HCT116 (cell line): ENCODE results near the gene MADD. TPM values are rescaled to one million over a fixed set of nuclear protein-coding genes. Genes with fewer than 3 reads are reported as not detected.

Experiments used
- ATAC-seq: fragments of 200-7000 bp; cut with Tn5 transposase; 2 replicates; pipeline ENCODE4 v1.9.1; 2020; ENCODE audit warnings: mild to moderate bottlenecking, moderate library complexity
- BruUV-seq: library from RNA; stranded (reverse); fragments of 400-500 nt; replicated peaks from 2 replicates; lab custom pipeline; 2021; lab: Mats Ljungman, UMichigan
- CTCF ChIA-PET: fragments of 300-600 bp; sonication (Branson Sonifier 250); formaldehyde crosslinking; loops from one replicate; lab custom pipeline; 2021; ENCODE audit warnings: antibody characterized with exemption; lab: Charles Lee
- POLR2A ChIA-PET: fragments of 300-600, 350-600 bp; sonication (Branson Sonifier 250); formaldehyde crosslinking; loops from one replicate; lab custom pipeline; 2021; ENCODE audit warnings: antibody characterized with exemption; lab: Charles Lee
- RAD21 ChIA-PET, 2 experiments: fragments of 300-600 bp; sonication (Branson Sonifier 250); formaldehyde crosslinking; loops; one replicate each; lab custom pipeline; 2023; ENCODE audit warnings: low total read pairs in 2 of 2; ENCODE audit not compliant: uncharacterized antibody in 2 of 2, unreplicated experiment in 2 of 2, low non-redundant PET in 1 of 2; lab: Charles Lee
- DNase-seq: peaks from one replicate; pipeline ENCODE4 v3.0.0-alpha.2; 2010; ENCODE audit warnings: low read depth, low spot score
- H2AFZ ChIP-seq: fragments of 200-600 bp; shearing (Covaris generic), sonication (generic); 2 replicates; pipeline ENCODE4 v1.6.1; 2017; ENCODE audit warnings: low read depth, mixed run types, mixed read lengths, antibody characterized with exemption, low read length; ENCODE audit not compliant: poor library complexity, severe bottlenecking
- H3K27ac ChIP-seq: 2 replicates; pipeline ENCODE4 v1.5.1; 2012; ENCODE audit warnings: low read depth, low read length
- H3K27me3 ChIP-seq: fragments of 200-600 bp; sonication (generic); 2 replicates; pipeline ENCODE4 v1.6.1; 2016; ENCODE audit warnings: mixed run types, low read length, mixed read lengths; ENCODE audit not compliant: insufficient read depth
- H3K36me3 ChIP-seq, 2 experiments: fragments of 200-500 bp in 1 of 2; fragments of 200-600 bp in 1 of 2; sonication (Bioruptor generic) in 1 of 2; sonication (generic) in 1 of 2; 2 replicates each; pipeline versions ENCODE4 v1.5.1 to v1.6.1; 2014 to 2016; ENCODE audit warnings: low read length in 2 of 2, inconsistent platforms in 1 of 2, mixed read lengths in 1 of 2, mixed run types in 1 of 2; ENCODE audit not compliant: insufficient read depth in 2 of 2, control insufficient read depth in 1 of 2
- H3K4me1 ChIP-seq, 2 experiments: fragments of 200-600 bp in 1 of 2; sonication (generic) in 1 of 2; 2 replicates each; pipeline versions ENCODE4 v1.5.1 to v1.6.1; 2012 to 2017; ENCODE audit warnings: low read length in 2 of 2, inconsistent platforms in 1 of 2, mild to moderate bottlenecking in 1 of 2, mixed read lengths in 1 of 2, mixed run types in 1 of 2, moderate library complexity in 1 of 2; ENCODE audit not compliant: insufficient read depth in 2 of 2, control insufficient read depth in 1 of 2
- H3K4me2 ChIP-seq: fragments of 200-600 bp; sonication (generic); 2 replicates; pipeline ENCODE4 v1.6.1; 2017; ENCODE audit warnings: mixed run types, low read length, mixed read lengths
- H3K4me3 ChIP-seq, 2 experiments: fragments of 200-600 bp in 1 of 2; sonication (generic) in 1 of 2; replicated peaks in 1 of 2; 2 replicates each; pipeline ENCODE4 v1.5.1; 2011 to 2016; ENCODE audit warnings: low read length in 2 of 2, control low read depth in 1 of 2, low read depth in 1 of 2, mild to moderate bottlenecking in 1 of 2, mixed read lengths in 1 of 2, mixed run types in 1 of 2
- H3K79me2 ChIP-seq: fragments of 200-600 bp; sonication (generic); 2 replicates; pipeline ENCODE4 v1.6.1; 2017; ENCODE audit warnings: mild to moderate bottlenecking, mixed run types, low read length, moderate library complexity, mixed read lengths; ENCODE audit not compliant: insufficient read depth
- H3K9ac ChIP-seq: fragments of 200-600 bp; sonication (generic); 2 replicates; pipeline ENCODE4 v1.6.1; 2016; ENCODE audit warnings: low read length, mixed read lengths
- H3K9me2 ChIP-seq: fragments of 200-600 bp; sonication (generic), shearing (Covaris generic); 2 replicates; pipeline ENCODE4 v1.6.1; 2017; ENCODE audit warnings: mixed run types, mild to moderate bottlenecking, moderate library complexity; ENCODE audit not compliant: insufficient read depth
- H3K9me3 ChIP-seq, 2 experiments: fragments of 200-500 bp in 1 of 2; fragments of 200-600 bp in 1 of 2; sonication (Bioruptor generic) in 1 of 2; sonication (generic) in 1 of 2; 2 replicates each; pipeline ENCODE4 v1.6.1; 2014 to 2017; ENCODE audit warnings: low read length in 2 of 2, mixed read lengths in 2 of 2, inconsistent platforms in 1 of 2, low read depth in 1 of 2, mild to moderate bottlenecking in 1 of 2, mixed run types in 1 of 2, moderate library complexity in 1 of 2; ENCODE audit not compliant: control insufficient read depth in 1 of 2, insufficient read depth in 1 of 2
- H4K20me1 ChIP-seq: fragments of 200-600 bp; sonication (generic), shearing (Covaris generic); 2 replicates; pipeline ENCODE4 v1.6.1; 2017; ENCODE audit warnings: mixed run types, mild to moderate bottlenecking, moderate library complexity; ENCODE audit not compliant: insufficient read depth
- CBX3 ChIP-seq: IDR thresholded peaks from 2 replicates; pipeline ENCODE4 v1.6.1; 2012; ENCODE audit warnings: low read depth
- ELF1 ChIP-seq: IDR thresholded peaks from 2 replicates; pipeline ENCODE4 v1.6.1; 2012; ENCODE audit warnings: low read depth, borderline replicate concordance
- EZH2 ChIP-seq: fragments of 200-600 bp; sonication (generic); IDR thresholded peaks from 2 replicates; pipeline ENCODE4 v1.6.1; 2017; ENCODE audit warnings: antibody characterized with exemption, mixed run types
- JUND ChIP-seq: IDR thresholded peaks from 2 replicates; pipeline ENCODE4 v1.6.1; 2012
- RAD21 ChIP-seq: IDR thresholded peaks from 2 replicates; pipeline ENCODE4 v1.6.1; 2012; ENCODE audit warnings: low read depth, mild to moderate bottlenecking
- SP1 ChIP-seq: IDR thresholded peaks from 2 replicates; pipeline ENCODE4 v1.6.1; 2012; ENCODE audit warnings: low read depth
- SRF ChIP-seq: IDR thresholded peaks from 2 replicates; pipeline ENCODE4 v1.6.1; 2012; ENCODE audit warnings: low read depth
- TCF7L2 ChIP-seq: IDR thresholded peaks from 2 replicates; pipeline ENCODE4 v1.7.0; 2011; ENCODE audit warnings: borderline replicate concordance, inconsistent platforms; ENCODE audit not compliant: insufficient read depth, insufficient read length; ENCODE audit errors: extremely low read depth
- ZNF274 ChIP-seq: fragments of 200-500 bp; sonication (Bioruptor generic); IDR thresholded peaks from 2 replicates; pipeline ENCODE4 v1.6.1; 2014; ENCODE audit warnings: mild to moderate bottlenecking, low read depth, low read length, inconsistent platforms
- intact Hi-C: fragments of 100-400 bp; cut with micrococcal nuclease; formaldehyde crosslinking; loops from 2 replicates; pipeline ENCODE4 v1.10.0; 2022
- total RNA-seq: library from RNA; stranded (reverse); gene quantifications from one replicate; pipeline ENCODE4 v1.2.1, GENCODE V29; 2021; ENCODE audit not compliant: unreplicated experiment
- TF ChIP-seq, protein P1 (sequence below): IDR thresholded peaks from 2 replicates; pipeline ENCODE4 v1.6.1; 2012
- TF ChIP-seq, protein P2 (sequence below), 3 experiments: fragments of 200-600 bp in 1 of 3; sonication (generic) in 1 of 3; IDR thresholded peaks in 2 of 3; conservative IDR thresholded peaks in 1 of 3; 2 replicates each; pipeline ENCODE4 v1.5.1; 2012 to 2017; ENCODE audit warnings: low read depth in 2 of 3, low read length in 2 of 3, antibody characterized with exemption in 1 of 3, borderline replicate concordance in 1 of 3, control low read depth in 1 of 3, mild to moderate bottlenecking in 1 of 3, mixed read lengths in 1 of 3, mixed run types in 1 of 3, moderate library complexity in 1 of 3; ENCODE audit not compliant: insufficient read depth in 1 of 3

MADD gene
- total RNA-seq, 1 experiment from 2014 or later = 37.1 TPM

- H3K4me3 ChIP-seq = no peak overlapping the region
- no peaks in the 10 kb centered on the region for H3K79me2 ChIP-seq
- no peak for ATAC-seq
- no peak overlapping the region for H2AFZ ChIP-seq
- intact Hi-C loops = no loop called here
- CTCF ChIA-PET = no interaction called here
- H3K4me1 ChIP-seq = no peaks in the 10 kb centered on the region
- no TSS peak for BruUV-seq
- no peak for DNase-seq
- RAD21 ChIA-PET = no interaction called here
- H4K20me1 ChIP-seq = no peaks in the 10 kb centered on the region
- no peaks in the 10 kb centered on the region for H3K27me3 ChIP-seq
- TF ChIP-seq ELF1 (no peak), SP1 (no peak), TCF7L2 (no peak), RAD21 (no peak), EZH2 (no peak), ZNF274 (no peak), SRF (no peak), CBX3 (no peak), JUND (no peak)
- TF ChIP-seq, protein P1, sequence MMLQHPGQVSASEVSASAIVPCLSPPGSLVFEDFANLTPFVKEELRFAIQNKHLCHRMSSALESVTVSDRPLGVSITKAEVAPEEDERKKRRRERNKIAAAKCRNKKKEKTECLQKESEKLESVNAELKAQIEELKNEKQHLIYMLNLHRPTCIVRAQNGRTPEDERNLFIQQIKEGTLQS = no peak
- TF ChIP-seq, protein P2, sequence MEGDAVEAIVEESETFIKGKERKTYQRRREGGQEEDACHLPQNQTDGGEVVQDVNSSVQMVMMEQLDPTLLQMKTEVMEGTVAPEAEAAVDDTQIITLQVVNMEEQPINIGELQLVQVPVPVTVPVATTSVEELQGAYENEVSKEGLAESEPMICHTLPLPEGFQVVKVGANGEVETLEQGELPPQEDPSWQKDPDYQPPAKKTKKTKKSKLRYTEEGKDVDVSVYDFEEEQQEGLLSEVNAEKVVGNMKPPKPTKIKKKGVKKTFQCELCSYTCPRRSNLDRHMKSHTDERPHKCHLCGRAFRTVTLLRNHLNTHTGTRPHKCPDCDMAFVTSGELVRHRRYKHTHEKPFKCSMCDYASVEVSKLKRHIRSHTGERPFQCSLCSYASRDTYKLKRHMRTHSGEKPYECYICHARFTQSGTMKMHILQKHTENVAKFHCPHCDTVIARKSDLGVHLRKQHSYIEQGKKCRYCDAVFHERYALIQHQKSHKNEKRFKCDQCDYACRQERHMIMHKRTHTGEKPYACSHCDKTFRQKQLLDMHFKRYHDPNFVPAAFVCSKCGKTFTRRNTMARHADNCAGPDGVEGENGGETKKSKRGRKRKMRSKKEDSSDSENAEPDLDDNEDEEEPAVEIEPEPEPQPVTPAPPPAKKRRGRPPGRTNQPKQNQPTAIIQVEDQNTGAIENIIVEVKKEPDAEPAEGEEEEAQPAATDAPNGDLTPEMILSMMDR (IDR thresholded peaks at IDR 0.05 in 2 of 3, conservative IDR thresholded peaks at IDR 0.05 in 1 of 3; ENCODE audit: borderline replicate concordance in 1 of 3, insufficient read depth in 1 of 3, low read depth in 2 of 3, low read length in 2 of 3) = no peak
- no peak overlapping the region for H3K4me2 ChIP-seq
- H3K36me3 ChIP-seq = peaks cover 7 to 12% of the 10 kb centered on the region in 2 experiments; a peak in 3 of 4 replicates
- no peak overlapping the region for H3K9ac ChIP-seq
- H3K27ac ChIP-seq = no peak overlapping the region
- no peaks in the 10 kb centered on the region for H3K9me3 ChIP-seq
- POLR2A ChIA-PET = no interaction called here
- H3K9me2 ChIP-seq = no peaks in the 10 kb centered on the region
These were observed 58.8 kb downstream of the MADD start for GRCh38 chr11:47328449-47329390.
